ENCODE results near the gene LANCL1. TPM values are rescaled to one million over a fixed set of nuclear protein-coding genes. Genes with fewer than 3 reads are reported as not detected.
"Not testable (repeated sequence)": the region's sequence is repeated elsewhere in the genome, so short reads cannot be mapped to it uniquely, and the experiment has no call there.

Gene LANCL1
- total and polyA plus RNA-seq, 2 donors from 2014 or later = 28.0 to 47.4 TPM

- FAIRE-seq (no peak), DNase-seq (no peak)
- H3K4me3 ChIP-seq (ENCODE audit: low read length in 3 of 3) = no peak overlapping the region
- H3K36me3 ChIP-seq (ENCODE audit: control insufficient read depth in 2 of 3, insufficient read depth in 3 of 3, low read length in 3 of 3) = peaks cover 5 to 21% (median 11%) of the 10 kb centered on the region in 3 donors
- H3K27me3 ChIP-seq (ENCODE audit: control insufficient read depth, insufficient read depth, low read length) = no peaks in the 10 kb centered on the region
- H3K4me1 ChIP-seq (ENCODE audit: control insufficient read depth in 2 of 3, insufficient read depth in 2 of 3, low read depth in 1 of 3, low read length in 3 of 3) = no peaks in the 10 kb centered on the region
- no peak for TF ChIP-seq CTCF (IDR thresholded peaks at IDR 0.05; ENCODE audit: borderline replicate concordance, extremely low read depth, insufficient read depth)
- intact Hi-C loops (cut with DNase I) = no loop called here
- H3K9me3 ChIP-seq (ENCODE audit: control insufficient read depth in 2 of 3, insufficient read depth in 1 of 3, low read length in 3 of 3) = no peaks in the 10 kb centered on the region
- no peak overlapping the region for H3K9ac ChIP-seq (ENCODE audit: low read length in 3 of 3)
- H3K27ac ChIP-seq (ENCODE audit: low read depth in 2 of 2, low read length in 2 of 2) = no peak overlapping the region
These were observed 22.2 kb downstream of the LANCL1 start for GRCh38 chr2:210454336-210454735.

- DNase-seq = no peak
- no peak for FAIRE-seq
- Histone ChIP-seq H3K9ac (ENCODE audit: low read length in 3 of 3) (no peak overlapping the region), H3K4me3 (ENCODE audit: low read length in 3 of 3) (no peak overlapping the region), H3K27ac (ENCODE audit: low read depth in 2 of 2, low read length in 2 of 2) (no peak overlapping the region), H3K4me1 (ENCODE audit: control insufficient read depth in 2 of 3, insufficient read depth in 2 of 3, low read depth in 1 of 3, low read length in 3 of 3) (no peaks in the 10 kb centered on the region), H3K9me3 (ENCODE audit: control insufficient read depth in 2 of 3, insufficient read depth in 1 of 3, low read length in 3 of 3) (peaks cover 0 to 5% (median 0%) of the 10 kb centered on the region in 3 donors), H3K27me3 (ENCODE audit: control insufficient read depth, insufficient read depth, low read length) (no peaks in the 10 kb centered on the region), H3K36me3 (ENCODE audit: control insufficient read depth in 2 of 3, insufficient read depth in 3 of 3, low read length in 3 of 3) (peaks cover 2 to 13% (median 5%) of the 10 kb centered on the region in 3 donors)
- TF ChIP-seq CTCF (IDR thresholded peaks at IDR 0.05; ENCODE audit: borderline replicate concordance, extremely low read depth, insufficient read depth) = no peak
- intact Hi-C loops (cut with DNase I) = no loop called here
These were observed 24.4 kb downstream of the LANCL1 start for GRCh38 chr2:210452194-210452593.

GRCh38 chr2:210450942-210451341 is 25.6 kb downstream of the LANCL1 start:
- H3K36me3 ChIP-seq (ENCODE audit: control insufficient read depth in 2 of 3, insufficient read depth in 3 of 3, low read length in 3 of 3) = peaks cover 2 to 13% (median 5%) of the 10 kb centered on the region in 3 donors
- intact Hi-C loops (cut with DNase I); H3K4me3 ChIP-seq (ENCODE audit: low read length in 3 of 3); H3K27me3 ChIP-seq (ENCODE audit: control insufficient read depth, insufficient read depth, low read length); H3K27ac ChIP-seq (ENCODE audit: low read depth in 2 of 2, low read length in 2 of 2); H3K9me3 ChIP-seq (ENCODE audit: control insufficient read depth in 2 of 3, insufficient read depth in 1 of 3, low read length in 3 of 3); H3K4me1 ChIP-seq (ENCODE audit: control insufficient read depth in 2 of 3, insufficient read depth in 2 of 3, low read depth in 1 of 3, low read length in 3 of 3); H3K9ac ChIP-seq (ENCODE audit: low read length in 3 of 3); FAIRE-seq; DNase-seq: not testable (repeated sequence)

- TF ChIP-seq CTCF (IDR thresholded peaks at IDR 0.05; ENCODE audit: borderline replicate concordance, extremely low read depth, insufficient read depth) = no peak
- intact Hi-C loops (cut with DNase I) = no loop called here
- Histone ChIP-seq H3K36me3 (ENCODE audit: control insufficient read depth in 2 of 3, insufficient read depth in 3 of 3, low read length in 3 of 3) (peaks cover 0 to 4% (median 0%) of the 10 kb centered on the region in 3 donors), H3K27me3 (ENCODE audit: control insufficient read depth, insufficient read depth, low read length) (no peaks in the 10 kb centered on the region), H3K4me3 (ENCODE audit: low read length in 3 of 3) (no peak overlapping the region), H3K9ac (ENCODE audit: low read length in 3 of 3) (no peak overlapping the region), H3K27ac (ENCODE audit: low read depth in 2 of 2, low read length in 2 of 2) (no peak overlapping the region), H3K9me3 (ENCODE audit: control insufficient read depth in 2 of 3, insufficient read depth in 1 of 3, low read length in 3 of 3) (peaks cover 0 to 5% (median 0%) of the 10 kb centered on the region in 3 donors), H3K4me1 (ENCODE audit: control insufficient read depth in 2 of 3, insufficient read depth in 2 of 3, low read depth in 1 of 3, low read length in 3 of 3) (no peaks in the 10 kb centered on the region)
- no peak for FAIRE-seq
- no peak for DNase-seq
These were observed 30.8 kb downstream of the LANCL1 start for GRCh38 chr2:210445732-210446131.
